Measurements from ENCODE around the gene WDR27.

Gene WDR27

DNA sequence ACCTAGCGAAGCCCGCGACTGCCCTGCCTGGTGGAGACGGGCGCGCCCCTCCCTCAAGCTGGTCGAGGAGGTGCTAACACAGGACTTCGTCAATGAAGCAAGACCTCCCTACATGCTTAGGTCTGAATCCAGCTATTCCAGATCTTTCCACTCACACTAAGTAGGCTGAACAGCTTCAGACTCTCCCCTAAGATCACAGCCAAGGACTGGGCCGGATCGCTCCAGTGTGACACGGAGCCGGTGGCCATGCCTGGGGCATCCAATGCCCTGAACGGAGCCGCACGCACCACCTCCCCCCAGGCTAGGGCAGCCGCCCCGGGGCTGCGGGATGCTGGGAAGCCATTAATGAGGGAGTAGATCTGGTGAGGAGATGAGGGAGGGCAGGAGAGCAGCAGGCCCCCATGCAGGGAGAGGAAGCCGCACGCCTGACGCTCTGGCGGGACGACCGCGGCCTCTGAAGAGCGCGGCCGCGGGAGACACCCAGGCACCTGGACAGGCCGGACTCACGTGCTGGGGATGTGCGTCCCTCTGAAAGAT lies 200.0 kb downstream of the WDR27 start:
- Mint-ChIP-seq H3K27ac (no peak overlapping the region), H3K4me1 (no peaks in the 10 kb centered on the region), H3K4me3 (no peak overlapping the region), H3K9me3 (no peaks in the 10 kb centered on the region), H3K36me3 (no peaks in the 10 kb centered on the region)
- ATAC-seq (no peak), DNase-seq (ENCODE audit: low spot score in 2 of 2) (no peak)

- Mint-ChIP-seq H3K9me3 (no peaks in the 10 kb centered on the region), H3K4me3 (no peak overlapping the region), H3K27ac (no peak overlapping the region), H3K36me3 (no peaks in the 10 kb centered on the region), H3K4me1 (no peaks in the 10 kb centered on the region)
- ATAC-seq (no peak), DNase-seq (ENCODE audit: low spot score in 2 of 2) (no peak)
These were observed 200.7 kb downstream of the WDR27 start for GRCh38 chr6:169501128-169501527.

DNA sequence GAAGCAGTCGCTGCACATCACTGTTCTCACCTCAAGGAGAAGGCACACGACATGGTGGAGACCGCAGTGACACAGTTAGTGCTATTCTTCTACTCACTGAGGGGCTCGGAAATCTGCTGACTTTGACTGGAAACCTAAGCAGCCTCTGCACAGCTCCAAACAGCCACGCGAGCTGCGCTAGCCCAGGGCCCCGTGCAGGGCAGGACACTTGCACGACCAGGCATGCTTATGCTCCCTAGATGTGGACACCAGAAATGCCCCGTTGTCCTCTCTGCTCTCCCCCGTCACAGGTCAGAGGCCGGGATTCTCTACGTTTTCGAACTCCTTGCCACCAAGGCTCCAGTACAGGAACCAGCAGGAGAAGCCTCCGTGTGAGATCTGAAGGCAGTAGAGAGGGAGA lies 201.1 kb downstream of the WDR27 start:
- DNase-seq (ENCODE audit: low spot score in 2 of 2) (no peak), ATAC-seq (no peak)
- H3K36me3 Mint-ChIP-seq, result no peaks in the 10 kb centered on the region
- H3K4me3 Mint-ChIP-seq, result no peak overlapping the region
- H3K4me1 Mint-ChIP-seq, result no peaks in the 10 kb centered on the region
- H3K27ac Mint-ChIP-seq, result no peak overlapping the region
- no peaks in the 10 kb centered on the region for H3K9me3 Mint-ChIP-seq

DNA sequence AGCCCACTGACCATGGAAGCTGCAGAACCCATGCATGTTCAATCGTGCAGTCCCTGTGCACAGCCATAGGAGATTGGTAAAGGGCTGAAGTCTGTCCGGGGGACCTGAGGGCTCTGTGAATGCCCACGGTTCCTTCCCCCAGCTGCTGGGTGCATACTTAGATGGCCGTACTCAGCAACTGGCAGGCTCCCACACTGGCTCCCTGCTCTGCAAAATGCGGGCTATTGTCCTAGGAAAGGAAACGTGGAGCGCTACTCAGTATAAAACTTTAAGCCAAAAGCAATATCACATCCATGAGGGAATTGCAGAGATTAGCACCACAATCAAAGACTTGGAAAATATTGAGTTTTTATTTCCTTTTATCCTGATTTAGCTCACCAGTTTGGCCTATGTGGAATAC lies 202.0 kb downstream of the WDR27 start:
- Mint-ChIP-seq H3K36me3 (no peaks in the 10 kb centered on the region), H3K4me3 (no peak overlapping the region), H3K27ac (no peak overlapping the region), H3K4me1 (no peaks in the 10 kb centered on the region), H3K9me3 (no peaks in the 10 kb centered on the region)
- no peak for DNase-seq (ENCODE audit: low spot score in 2 of 2)
- ATAC-seq, result no peak

GRCh38 chr6:169498916-169499513 lies 202.8 kb downstream of the WDR27 start:
- H3K4me1 Mint-ChIP-seq, result no peaks in the 10 kb centered on the region
- no peak overlapping the region for H3K4me3 Mint-ChIP-seq
- no peak for ATAC-seq
- H3K36me3 Mint-ChIP-seq, result no peaks in the 10 kb centered on the region
- H3K9me3 Mint-ChIP-seq, result no peaks in the 10 kb centered on the region
- no peak for DNase-seq (ENCODE audit: low spot score in 2 of 2)
- no peak overlapping the region for H3K27ac Mint-ChIP-seq

DNA sequence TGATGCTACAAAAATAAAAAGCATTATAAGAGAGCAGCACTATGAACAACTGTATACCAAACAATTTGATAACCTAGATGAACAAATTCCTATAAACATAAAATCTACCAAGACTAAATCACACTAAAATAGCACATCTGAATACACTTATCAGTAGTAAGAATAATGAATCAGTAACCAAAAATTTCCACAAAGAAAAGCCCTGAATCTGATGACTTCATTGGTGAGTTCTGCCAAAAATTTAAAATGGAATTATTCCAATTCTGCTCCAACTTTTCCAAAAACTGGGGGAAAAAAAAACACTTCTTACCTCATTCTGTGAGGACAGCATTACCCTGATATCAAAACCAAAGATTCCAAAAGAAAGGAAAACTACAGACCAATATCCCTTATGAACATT lies 206.2 kb downstream of the WDR27 start:
- no peak overlapping the region for H3K27ac Mint-ChIP-seq
- H3K9me3 Mint-ChIP-seq, result no peaks in the 10 kb centered on the region
- no peak for ATAC-seq
- H3K4me1 Mint-ChIP-seq, result no peaks in the 10 kb centered on the region
- H3K36me3 Mint-ChIP-seq, result no peaks in the 10 kb centered on the region
- no peak overlapping the region for H3K4me3 Mint-ChIP-seq
- no peak for DNase-seq (ENCODE audit: low spot score in 2 of 2)

GRCh38 chr6:169494038-169494437 lies 207.8 kb downstream of the WDR27 start:
- no peaks in the 10 kb centered on the region for H3K4me1 Mint-ChIP-seq
- no peaks in the 10 kb centered on the region for H3K36me3 Mint-ChIP-seq
- no peak overlapping the region for H3K27ac Mint-ChIP-seq
- DNase-seq (ENCODE audit: low spot score in 2 of 2) (no peak), ATAC-seq (no peak)
- no peaks in the 10 kb centered on the region for H3K9me3 Mint-ChIP-seq
- no peak overlapping the region for H3K4me3 Mint-ChIP-seq

GRCh38 chr6:169491482-169491881 lies 210.3 kb downstream of the WDR27 start:
- Mint-ChIP-seq H3K27ac (no peak overlapping the region), H3K4me1 (no peaks in the 10 kb centered on the region), H3K9me3 (no peaks in the 10 kb centered on the region), H3K36me3 (no peaks in the 10 kb centered on the region), H3K4me3 (no peak overlapping the region)
- ATAC-seq, result no peak
- DNase-seq (ENCODE audit: low spot score in 2 of 2), result no peak

GRCh38 chr6:169490830-169491229 lies 211.0 kb downstream of the WDR27 start:
- Mint-ChIP-seq H3K4me3 (no peak overlapping the region), H3K36me3 (no peaks in the 10 kb centered on the region), H3K4me1 (no peaks in the 10 kb centered on the region), H3K9me3 (no peaks in the 10 kb centered on the region), H3K27ac (no peak overlapping the region)
- ATAC-seq (no peak), DNase-seq (ENCODE audit: low spot score in 2 of 2) (no peak)

- H3K9me3 Mint-ChIP-seq, result no peaks in the 10 kb centered on the region
- DNase-seq (ENCODE audit: low spot score in 2 of 2) (no peak), ATAC-seq (no peak)
- H3K4me1 Mint-ChIP-seq, result no peaks in the 10 kb centered on the region
- no peaks in the 10 kb centered on the region for H3K36me3 Mint-ChIP-seq
- H3K4me3 Mint-ChIP-seq, result no peak overlapping the region
- no peak overlapping the region for H3K27ac Mint-ChIP-seq
These were observed 211.6 kb downstream of the WDR27 start for GRCh38 chr6:169490246-169490641.

DNA sequence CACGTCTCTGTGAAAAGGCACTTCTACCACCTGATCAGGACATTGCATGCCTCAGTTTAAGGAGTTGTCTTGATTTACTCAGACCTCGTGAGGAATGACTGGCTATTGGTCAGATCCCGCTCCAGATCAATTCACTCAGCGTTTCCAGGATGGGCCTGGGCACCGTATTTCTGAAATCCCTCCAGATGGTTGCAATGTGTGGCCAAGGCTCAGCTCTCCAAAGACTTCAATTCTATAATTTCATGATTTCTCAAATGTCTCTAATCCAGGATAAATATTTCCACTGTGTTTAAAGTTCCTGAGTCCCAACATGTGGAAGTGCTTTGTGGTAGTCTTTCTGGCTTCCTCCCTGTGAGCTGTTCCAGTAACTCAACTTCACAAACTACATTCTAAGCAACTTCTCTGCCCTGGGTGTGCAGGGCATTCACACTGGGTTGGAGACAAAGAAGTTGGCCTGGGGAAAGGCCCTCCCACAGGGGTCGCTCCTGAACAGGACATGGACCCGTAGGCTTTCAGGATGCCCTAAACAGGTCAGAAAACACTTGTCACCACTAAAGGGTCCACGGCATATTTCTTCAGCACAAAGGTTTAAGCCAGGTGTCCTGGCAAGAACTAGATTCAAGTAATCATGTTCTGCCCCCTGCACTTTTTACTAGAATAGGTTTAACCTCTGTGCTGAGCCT lies 212.1 kb downstream of the WDR27 start:
- Mint-ChIP-seq H3K9me3 (no peaks in the 10 kb centered on the region), H3K36me3 (no peaks in the 10 kb centered on the region), H3K4me3 (no peak overlapping the region), H3K4me1 (no peaks in the 10 kb centered on the region), H3K27ac (no peak overlapping the region)
- DNase-seq (ENCODE audit: low spot score in 2 of 2) (no peak), ATAC-seq (no peak)

- DNase-seq (ENCODE audit: low spot score in 2 of 2), result no peak
- H3K9me3 Mint-ChIP-seq, result peaks cover 7% of the 10 kb centered on the region
- no peaks in the 10 kb centered on the region for H3K36me3 Mint-ChIP-seq
- no peak overlapping the region for H3K4me3 Mint-ChIP-seq
- ATAC-seq, result no peak
- H3K27ac Mint-ChIP-seq, result no peak overlapping the region
- no peaks in the 10 kb centered on the region for H3K4me1 Mint-ChIP-seq
These were observed 214.0 kb downstream of the WDR27 start for GRCh38 chr6:169487579-169488436.

GRCh38 chr6:169479783-169480495 lies 221.9 kb downstream of the WDR27 start:
- ATAC-seq, result no peak
- Mint-ChIP-seq H3K9me3 (peaks cover 27% of the 10 kb centered on the region), H3K36me3 (no peaks in the 10 kb centered on the region), H3K4me3 (no peak overlapping the region), H3K27ac (no peak overlapping the region), H3K4me1 (no peaks in the 10 kb centered on the region)
- no peak for DNase-seq (ENCODE audit: low spot score in 2 of 2)

DNA sequence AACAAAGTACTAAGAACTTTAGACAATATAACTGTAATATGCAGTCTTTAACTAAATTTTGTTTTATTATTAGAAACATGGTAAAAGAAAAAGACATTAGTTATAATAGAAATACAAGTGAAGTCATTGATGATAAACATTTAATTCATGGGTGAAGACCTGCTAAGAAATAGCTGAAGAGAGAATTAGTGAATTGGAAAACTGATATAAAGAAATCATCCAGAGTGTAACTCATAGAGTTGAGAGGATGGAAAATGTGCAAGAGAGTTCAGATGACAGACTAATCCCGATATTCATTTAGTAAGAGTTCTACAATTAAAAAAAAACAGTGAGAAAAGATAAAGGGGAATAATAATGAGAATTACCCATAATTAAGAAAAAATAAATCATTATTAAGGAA lies 227.5 kb downstream of the WDR27 start:
- peaks cover 23% of the 10 kb centered on the region for H3K9me3 Mint-ChIP-seq
- H3K36me3 Mint-ChIP-seq, result no peaks in the 10 kb centered on the region
- ATAC-seq, result no peak
- no peaks in the 10 kb centered on the region for H3K4me1 Mint-ChIP-seq
- DNase-seq (ENCODE audit: low spot score in 2 of 2), result no peak
- H3K27ac Mint-ChIP-seq, result no peak overlapping the region
- H3K4me3 Mint-ChIP-seq, result no peak overlapping the region

DNA sequence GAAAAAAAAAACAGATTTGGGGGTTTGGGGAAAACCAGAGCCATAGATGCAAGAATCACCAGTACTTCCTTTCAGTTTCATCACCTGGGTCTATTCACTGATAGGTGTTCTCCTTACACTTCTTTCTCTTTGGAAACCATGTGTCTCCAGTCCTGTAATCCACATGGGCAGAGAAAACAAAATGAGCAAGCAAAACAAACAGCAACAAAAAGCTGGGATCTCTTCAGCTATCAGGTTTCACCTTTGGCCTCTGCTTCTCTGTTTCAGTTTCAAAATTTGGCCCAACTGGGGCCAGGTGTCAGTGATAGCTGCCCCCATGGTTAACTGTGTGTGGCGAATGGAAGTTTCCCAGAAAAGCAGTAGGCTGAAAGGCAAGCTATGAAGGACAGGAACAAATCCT lies 228.2 kb downstream of the WDR27 start:
- no peak for ATAC-seq
- peaks cover 28% of the 10 kb centered on the region for H3K9me3 Mint-ChIP-seq

More for the DNA sequence above, 228.2 kb downstream of the WDR27 start:
- Mint-ChIP-seq H3K27ac (no peak overlapping the region), H3K4me1 (no peaks in the 10 kb centered on the region), H3K36me3 (no peaks in the 10 kb centered on the region), H3K4me3 (no peak overlapping the region)
- DNase-seq (ENCODE audit: low spot score in 2 of 2), result no peak
